Calu3 (cell line): ENCODE results near the gene CAV1. TPM values are rescaled to one million over a fixed set of nuclear protein-coding genes. Genes with fewer than 3 reads are reported as not detected.

Source experiments
- BruUV-seq: library from RNA; stranded (reverse); fragments of 400-500 nt; replicated peaks from 2 replicates; lab custom pipeline; 2021; lab: Mats Ljungman, UMichigan
- CTCF ChIA-PET: fragments of 300-600 bp; sonication (Branson Sonifier 250); formaldehyde crosslinking; loops from one replicate; lab custom pipeline; 2022; ENCODE audit warnings: antibody characterized with exemption; lab: Charles Lee
- DNase-seq: peaks from one replicate; pipeline ENCODE4 v3.0.0; 2022
- H3K27ac Mint-ChIP-seq: one replicate; pipeline ENCODE4 v1.8.0; 2022; ENCODE audit warnings: mixed read lengths; ENCODE audit not compliant: unreplicated experiment
- H3K27me3 Mint-ChIP-seq: one replicate; pipeline ENCODE4 v1.8.0; 2022; ENCODE audit warnings: mixed read lengths; ENCODE audit not compliant: unreplicated experiment
- H3K36me3 Mint-ChIP-seq: one replicate; pipeline ENCODE4 v1.8.0; 2022; ENCODE audit warnings: mild to moderate bottlenecking, moderate library complexity, mixed read lengths; ENCODE audit not compliant: insufficient read depth, unreplicated experiment
- H3K4me1 Mint-ChIP-seq: one replicate; pipeline ENCODE4 v1.8.0; 2022; ENCODE audit warnings: mild to moderate bottlenecking, low read depth, mixed read lengths; ENCODE audit not compliant: unreplicated experiment
- H3K4me3 Mint-ChIP-seq: one replicate; pipeline ENCODE4 v1.8.0; 2022; ENCODE audit warnings: mild to moderate bottlenecking, low read depth, moderate library complexity, mixed read lengths; ENCODE audit not compliant: unreplicated experiment
- H3K9me3 Mint-ChIP-seq: one replicate; pipeline ENCODE4 v1.8.0; 2022; ENCODE audit warnings: low read depth, mixed read lengths; ENCODE audit not compliant: unreplicated experiment
- intact Hi-C: fragments of 100-400 bp; cut with micrococcal nuclease; formaldehyde crosslinking; loops from one replicate; pipeline ENCODE4 v1.10.0; 2022; ENCODE audit not compliant: unreplicated experiment
- total RNA-seq: library from RNA; stranded (reverse); gene quantifications from 2 replicates; pipeline ENCODE4 v1.2.3, GENCODE V29; 2022
- TF ChIP-seq, protein P1 (sequence below): fragments of 200-600 bp; IDR thresholded peaks from one replicate; pipeline ENCODE4 v1.8.0; 2022; ENCODE audit warnings: antibody characterized with exemption; ENCODE audit not compliant: unreplicated experiment

The CAV1 gene
- total RNA-seq, 1 experiment from 2014 or later: 15.9 TPM

DNA sequence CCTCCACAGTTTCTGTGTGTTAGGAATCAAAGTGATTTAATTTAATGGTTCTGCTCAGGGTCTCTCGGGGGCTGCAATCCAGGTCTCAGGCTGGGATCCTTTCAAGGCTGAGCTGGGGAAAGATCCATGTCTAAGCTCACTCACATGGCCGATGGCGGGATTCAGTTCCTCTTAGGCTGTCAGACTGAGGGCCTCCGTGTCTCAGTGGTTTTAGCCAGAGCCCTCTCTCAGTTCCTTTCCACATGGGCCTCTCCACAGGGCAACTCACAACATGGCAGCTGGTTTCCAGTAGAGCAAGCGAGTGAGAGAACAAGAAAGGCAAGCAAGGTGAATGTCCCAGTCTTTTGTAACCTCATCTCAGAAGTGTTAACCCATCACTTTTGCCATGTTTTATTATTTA, 26.9 kb downstream of the CAV1 start:
- BruUV-seq: no TSS peak
- no peaks in the 10 kb centered on the region for H3K9me3 Mint-ChIP-seq
- TF ChIP-seq, protein P1, sequence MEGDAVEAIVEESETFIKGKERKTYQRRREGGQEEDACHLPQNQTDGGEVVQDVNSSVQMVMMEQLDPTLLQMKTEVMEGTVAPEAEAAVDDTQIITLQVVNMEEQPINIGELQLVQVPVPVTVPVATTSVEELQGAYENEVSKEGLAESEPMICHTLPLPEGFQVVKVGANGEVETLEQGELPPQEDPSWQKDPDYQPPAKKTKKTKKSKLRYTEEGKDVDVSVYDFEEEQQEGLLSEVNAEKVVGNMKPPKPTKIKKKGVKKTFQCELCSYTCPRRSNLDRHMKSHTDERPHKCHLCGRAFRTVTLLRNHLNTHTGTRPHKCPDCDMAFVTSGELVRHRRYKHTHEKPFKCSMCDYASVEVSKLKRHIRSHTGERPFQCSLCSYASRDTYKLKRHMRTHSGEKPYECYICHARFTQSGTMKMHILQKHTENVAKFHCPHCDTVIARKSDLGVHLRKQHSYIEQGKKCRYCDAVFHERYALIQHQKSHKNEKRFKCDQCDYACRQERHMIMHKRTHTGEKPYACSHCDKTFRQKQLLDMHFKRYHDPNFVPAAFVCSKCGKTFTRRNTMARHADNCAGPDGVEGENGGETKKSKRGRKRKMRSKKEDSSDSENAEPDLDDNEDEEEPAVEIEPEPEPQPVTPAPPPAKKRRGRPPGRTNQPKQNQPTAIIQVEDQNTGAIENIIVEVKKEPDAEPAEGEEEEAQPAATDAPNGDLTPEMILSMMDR: no peak
- no peak for DNase-seq
- H3K27ac Mint-ChIP-seq: no peak overlapping the region
- CTCF ChIA-PET: interaction anchor here (0.6 kb wide), 1 partner anchor 35 kb away, joined by 5 read pairs; no protein-coding TSS in a partner anchor
- no peaks in the 10 kb centered on the region for H3K27me3 Mint-ChIP-seq
- no peaks in the 10 kb centered on the region for H3K36me3 Mint-ChIP-seq
- intact Hi-C loops: no loop called here
- H3K4me1 Mint-ChIP-seq: no peaks in the 10 kb centered on the region
- H3K4me3 Mint-ChIP-seq: no peak overlapping the region

DNA sequence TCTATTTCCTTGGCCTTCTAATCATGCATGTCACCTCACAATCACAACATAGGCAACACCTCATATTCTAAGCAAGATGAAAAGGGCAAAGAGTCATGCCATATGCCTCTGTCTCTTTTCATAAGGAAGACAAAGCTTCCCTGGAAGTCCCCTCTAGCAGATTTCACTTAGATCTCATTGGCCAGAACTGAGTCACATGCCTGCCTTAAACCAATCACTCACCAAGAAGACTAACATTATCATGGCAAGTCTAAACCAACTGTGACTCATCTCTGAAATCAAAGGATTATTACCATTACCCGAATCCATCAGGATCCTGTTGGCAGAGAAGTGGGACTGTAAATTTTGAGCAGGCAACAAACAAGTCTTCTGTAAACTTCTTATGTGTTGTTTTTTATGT, 27.8 kb downstream of the CAV1 start:
- TF ChIP-seq, protein P1: no peak
- Mint-ChIP-seq H3K27me3 (no peaks in the 10 kb centered on the region), H3K9me3 (no peaks in the 10 kb centered on the region), H3K4me3 (no peak overlapping the region), H3K4me1 (no peaks in the 10 kb centered on the region), H3K36me3 (no peaks in the 10 kb centered on the region), H3K27ac (no peak overlapping the region)
- BruUV-seq: no TSS peak
- intact Hi-C loops: no loop called here
- DNase-seq: no peak
- CTCF ChIA-PET: no interaction called here

DNA sequence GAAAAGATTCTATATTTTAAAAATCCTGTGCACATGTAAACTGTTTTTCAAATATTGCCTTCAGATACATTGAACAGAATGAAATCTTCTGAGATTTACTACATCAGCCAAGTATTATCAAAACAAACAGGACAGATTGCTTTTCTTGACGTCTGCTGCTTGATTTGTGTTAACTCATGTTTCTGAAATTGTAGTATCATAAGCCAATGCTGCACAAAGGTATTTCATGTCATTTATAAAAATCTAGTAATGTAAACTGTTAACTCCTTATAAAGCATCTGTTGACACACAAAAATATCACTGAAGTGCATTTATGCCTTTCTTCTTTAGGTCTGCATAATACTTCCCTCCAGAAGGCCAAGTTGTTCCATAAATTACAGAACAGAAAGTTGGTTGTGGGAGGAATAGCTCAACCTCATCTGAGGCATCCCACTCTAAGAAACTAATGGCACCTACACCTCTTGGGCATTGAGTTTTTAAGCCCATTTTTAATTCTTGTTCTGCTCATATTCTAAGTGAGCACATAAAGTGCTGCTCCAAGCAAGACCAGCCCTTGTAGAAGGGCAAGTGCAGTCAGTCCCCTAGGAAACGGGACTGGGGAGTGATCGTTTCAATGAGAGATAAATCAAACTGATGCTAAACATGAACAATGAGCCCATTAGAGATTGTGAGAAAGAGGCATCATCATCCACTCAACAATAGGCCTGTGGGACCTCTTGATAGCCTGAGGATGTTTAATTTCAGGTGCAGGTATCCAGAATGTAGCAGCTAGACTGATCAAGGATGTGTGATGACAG, 28.5 kb downstream of the CAV1 start:
- H3K27ac Mint-ChIP-seq: no peak overlapping the region
- CTCF ChIA-PET: no interaction called here

DNA sequence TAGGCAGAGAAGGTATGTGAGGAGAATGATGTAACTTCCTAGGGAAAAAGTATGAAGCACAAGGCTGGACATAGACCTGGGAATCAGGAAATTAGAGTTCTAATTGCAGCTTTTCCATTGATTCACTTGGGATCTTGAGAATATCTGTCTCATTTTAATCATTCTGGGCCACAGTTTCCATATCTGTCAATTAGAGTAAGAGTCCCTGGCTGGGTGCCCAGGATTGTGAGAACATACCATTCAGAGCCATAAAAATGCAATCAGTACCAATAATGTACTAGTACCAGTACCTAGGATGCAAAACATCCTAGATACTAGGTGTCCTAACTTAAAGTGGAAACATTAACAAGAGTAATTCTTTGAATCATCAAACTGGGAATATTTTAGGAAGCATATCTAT, 29.6 kb downstream of the CAV1 start:
- no peak for DNase-seq
- intact Hi-C loops: no loop called here
- CTCF ChIA-PET: no interaction called here
- Mint-ChIP-seq H3K36me3 (no peaks in the 10 kb centered on the region), H3K27me3 (no peaks in the 10 kb centered on the region), H3K4me1 (no peaks in the 10 kb centered on the region), H3K9me3 (no peaks in the 10 kb centered on the region), H3K4me3 (no peak overlapping the region), H3K27ac (no peak overlapping the region)
- no TSS peak for BruUV-seq
- TF ChIP-seq, protein P1: no peak

More for the DNA sequence above, 28.5 kb downstream of the CAV1 start:
- H3K27me3 Mint-ChIP-seq: no peaks in the 10 kb centered on the region
- TF ChIP-seq, protein P1: no peak
- DNase-seq: no peak
- no peak overlapping the region for H3K4me3 Mint-ChIP-seq
- no peaks in the 10 kb centered on the region for H3K36me3 Mint-ChIP-seq
- no peaks in the 10 kb centered on the region for H3K9me3 Mint-ChIP-seq
- H3K4me1 Mint-ChIP-seq: no peaks in the 10 kb centered on the region
- BruUV-seq: no TSS peak
- intact Hi-C loops: no loop called here
